WERI-Rb-1 (cell line): ENCODE results near the gene NT5DC1.
A peak's percentile ranks its signal among the peaks of the same experiment; 100 is the strongest.
"Not testable (repeated sequence)": the region's sequence is repeated elsewhere in the genome, so short reads cannot be mapped to it uniquely, and the experiment has no call there.

Experiments
- DNase-seq: peaks from one replicate; pipeline ENCODE4 v3.0.0-alpha.2; 2020
- H3K27ac ChIP-seq: fragments of 250-450 bp; sonication (Bioruptor Pico); 2 replicates; pipeline ENCODE4 v1.5.1; 2020; ENCODE audit warnings: mild to moderate bottlenecking, moderate library complexity
- H3K27me3 ChIP-seq: fragments of 250-450 bp; sonication (Bioruptor Pico); 2 replicates; pipeline ENCODE4 v1.5.1; 2021; ENCODE audit warnings: mild to moderate bottlenecking, low read depth, moderate library complexity; ENCODE audit not compliant: insufficient read depth, severe bottlenecking
- H3K36me3 ChIP-seq: fragments of 250-450 bp; sonication (Bioruptor Pico); 2 replicates; pipeline ENCODE4 v1.5.1; 2020; ENCODE audit warnings: mild to moderate bottlenecking, moderate library complexity
- H3K4me3 ChIP-seq: 2 replicates; pipeline ENCODE4 v1.5.1; 2011; ENCODE audit warnings: low read depth, mild to moderate bottlenecking, control low read depth, low read length
- H3K9me3 ChIP-seq: fragments of 250-450 bp; sonication (Bioruptor Pico); 2 replicates; pipeline ENCODE4 v1.5.1; 2021; ENCODE audit warnings: mild to moderate bottlenecking, moderate library complexity; ENCODE audit not compliant: severe bottlenecking
- TF ChIP-seq, protein P1 (sequence below): IDR thresholded peaks from 2 replicates; pipeline ENCODE4 v1.5.1; 2011; ENCODE audit warnings: low read depth, mild to moderate bottlenecking, control low read depth, inconsistent platforms, low read length

NT5DC1 gene

DNA sequence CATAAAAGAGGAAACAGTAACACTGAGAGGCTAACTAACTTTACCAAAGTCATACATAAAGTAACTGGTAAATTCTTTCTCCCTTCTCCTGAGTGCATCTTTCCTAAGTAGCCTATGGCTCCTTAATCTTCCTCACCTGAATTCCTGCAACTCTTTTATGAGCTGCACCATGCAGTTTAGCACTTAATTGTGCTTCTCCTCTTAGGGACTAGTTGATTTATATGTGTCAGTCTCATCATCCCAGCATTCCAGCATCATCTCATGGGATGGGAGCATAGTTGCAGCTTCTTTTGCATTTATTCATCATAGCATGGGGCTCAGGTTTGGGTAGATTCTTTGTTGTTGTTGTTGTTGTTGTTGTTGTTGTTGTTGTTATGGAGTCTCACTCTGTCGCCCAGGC is 182.5 kb downstream of the NT5DC1 start:
- no peak for DNase-seq
- H3K4me3 ChIP-seq: no peak overlapping the region
- no peaks in the 10 kb centered on the region for H3K27me3 ChIP-seq
- H3K9me3 ChIP-seq: no peaks in the 10 kb centered on the region
- TF ChIP-seq, protein P1, sequence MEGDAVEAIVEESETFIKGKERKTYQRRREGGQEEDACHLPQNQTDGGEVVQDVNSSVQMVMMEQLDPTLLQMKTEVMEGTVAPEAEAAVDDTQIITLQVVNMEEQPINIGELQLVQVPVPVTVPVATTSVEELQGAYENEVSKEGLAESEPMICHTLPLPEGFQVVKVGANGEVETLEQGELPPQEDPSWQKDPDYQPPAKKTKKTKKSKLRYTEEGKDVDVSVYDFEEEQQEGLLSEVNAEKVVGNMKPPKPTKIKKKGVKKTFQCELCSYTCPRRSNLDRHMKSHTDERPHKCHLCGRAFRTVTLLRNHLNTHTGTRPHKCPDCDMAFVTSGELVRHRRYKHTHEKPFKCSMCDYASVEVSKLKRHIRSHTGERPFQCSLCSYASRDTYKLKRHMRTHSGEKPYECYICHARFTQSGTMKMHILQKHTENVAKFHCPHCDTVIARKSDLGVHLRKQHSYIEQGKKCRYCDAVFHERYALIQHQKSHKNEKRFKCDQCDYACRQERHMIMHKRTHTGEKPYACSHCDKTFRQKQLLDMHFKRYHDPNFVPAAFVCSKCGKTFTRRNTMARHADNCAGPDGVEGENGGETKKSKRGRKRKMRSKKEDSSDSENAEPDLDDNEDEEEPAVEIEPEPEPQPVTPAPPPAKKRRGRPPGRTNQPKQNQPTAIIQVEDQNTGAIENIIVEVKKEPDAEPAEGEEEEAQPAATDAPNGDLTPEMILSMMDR: no peak
- H3K36me3 ChIP-seq: peaks cover 14% of the 10 kb centered on the region
- H3K27ac ChIP-seq: no peak overlapping the region

DNA sequence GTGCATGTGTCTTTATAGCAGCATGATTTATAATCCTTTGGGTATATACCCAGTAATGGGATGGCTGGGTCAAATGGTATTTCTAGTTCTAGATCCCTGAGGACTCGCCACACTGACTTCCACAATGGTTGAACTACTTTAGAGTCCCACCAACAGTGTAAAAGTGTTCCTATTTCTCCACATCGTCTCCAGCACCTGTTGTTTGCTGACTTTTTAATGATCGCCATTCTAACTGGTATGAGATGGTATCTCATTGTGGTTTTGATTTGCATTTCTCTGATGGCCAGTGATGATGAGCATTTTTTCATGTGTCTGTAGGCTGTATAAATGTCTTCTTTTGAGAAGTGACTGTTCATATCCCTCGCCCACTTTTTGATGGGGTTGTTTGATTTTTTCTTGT is 184.3 kb downstream of the NT5DC1 start:
- H3K9me3 ChIP-seq, H3K27ac ChIP-seq, H3K27me3 ChIP-seq, DNase-seq, H3K4me3 ChIP-seq, H3K36me3 ChIP-seq: not testable (repeated sequence)

DNA sequence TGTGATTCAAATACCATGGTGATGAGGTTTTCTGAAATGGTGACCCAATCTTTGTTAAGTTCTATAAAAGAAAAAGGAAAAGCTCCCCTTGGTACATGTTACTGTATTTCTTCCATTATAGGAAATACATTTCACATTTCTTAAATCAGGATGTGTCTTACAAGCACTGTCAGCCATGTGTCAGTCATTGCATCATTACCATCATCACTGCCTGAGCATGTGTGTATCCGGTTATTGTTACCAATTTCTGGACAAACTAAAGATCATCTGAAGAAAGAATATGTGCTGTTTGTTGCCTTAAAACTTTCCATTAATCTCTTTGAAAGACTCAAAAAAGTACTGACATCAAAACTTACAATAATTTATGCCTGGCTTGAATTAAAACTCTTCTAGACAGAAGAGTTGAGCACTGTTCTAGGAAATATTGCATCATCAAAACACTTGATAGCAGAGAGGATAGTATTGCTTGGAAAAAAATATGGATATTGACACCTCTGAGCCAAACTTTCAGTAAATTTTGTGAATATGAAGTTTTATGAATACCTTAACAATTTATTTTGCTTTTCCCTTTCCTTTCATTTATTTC is 186.2 kb downstream of the NT5DC1 start:
- Histone ChIP-seq H3K27ac (no peak overlapping the region), H3K9me3 (no peaks in the 10 kb centered on the region), H3K36me3 (no peaks in the 10 kb centered on the region), H3K27me3 (no peaks in the 10 kb centered on the region), H3K4me3 (no peak overlapping the region)
- DNase-seq: no peak
- TF ChIP-seq, protein P1: no peak

DNA sequence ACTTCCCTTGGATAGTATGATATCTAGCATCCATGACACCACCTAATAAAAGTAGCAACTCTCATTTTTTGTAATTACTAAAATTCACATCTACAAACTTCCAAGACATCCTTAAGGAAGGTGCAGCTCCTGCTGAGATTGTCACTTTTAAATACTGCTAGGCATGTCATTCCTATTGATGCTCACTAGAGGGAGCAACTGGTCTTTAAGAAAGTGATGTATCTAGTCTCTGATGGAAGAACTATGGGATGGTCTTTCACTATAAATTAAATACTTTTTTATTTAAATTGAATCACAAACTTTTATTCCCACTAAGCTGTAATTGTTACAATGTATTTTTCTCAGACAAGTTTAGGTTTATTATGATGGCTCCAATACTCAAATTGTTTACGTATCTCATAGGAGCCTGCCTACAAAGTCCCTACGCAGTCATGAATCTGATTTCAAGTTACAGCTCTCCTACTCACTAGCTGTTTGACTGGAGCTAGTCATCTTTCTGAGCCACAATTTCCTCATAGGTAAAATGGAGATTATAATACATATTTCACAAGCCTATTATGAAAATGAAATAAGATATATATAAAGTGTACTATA is 187.1 kb downstream of the NT5DC1 start:
- TF ChIP-seq, protein P1: peak; percentile 58
- no peak overlapping the region for H3K27ac ChIP-seq
- no peak for DNase-seq

DNA sequence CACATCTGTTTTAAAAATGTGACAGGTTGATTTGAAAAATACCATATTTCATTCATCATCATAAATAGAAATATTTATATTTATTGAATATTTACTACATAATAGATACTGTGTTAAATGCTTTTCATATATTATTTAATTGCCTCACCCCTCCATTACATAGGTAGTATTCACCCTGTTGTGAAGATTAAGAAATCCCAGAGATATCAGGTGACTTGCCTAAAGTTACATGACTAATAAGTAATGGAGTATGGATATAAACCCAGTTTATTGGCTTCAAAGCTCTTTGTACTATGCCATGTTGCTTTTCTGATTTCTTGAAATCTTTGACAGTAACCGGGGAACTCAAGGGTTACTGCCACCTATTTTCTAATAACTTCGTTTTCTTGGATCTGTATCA is 189.2 kb downstream of the NT5DC1 start:
- Histone ChIP-seq H3K36me3 (no peaks in the 10 kb centered on the region), H3K9me3 (no peaks in the 10 kb centered on the region), H3K4me3 (no peak overlapping the region), H3K27ac (no peak overlapping the region), H3K27me3 (no peaks in the 10 kb centered on the region)
- DNase-seq: no peak
- TF ChIP-seq, protein P1: no peak

More for the DNA sequence above, 187.1 kb downstream of the NT5DC1 start:
- no peaks in the 10 kb centered on the region for H3K9me3 ChIP-seq
- H3K36me3 ChIP-seq: no peaks in the 10 kb centered on the region
- no peak overlapping the region for H3K4me3 ChIP-seq
- H3K27me3 ChIP-seq: no peaks in the 10 kb centered on the region

DNA sequence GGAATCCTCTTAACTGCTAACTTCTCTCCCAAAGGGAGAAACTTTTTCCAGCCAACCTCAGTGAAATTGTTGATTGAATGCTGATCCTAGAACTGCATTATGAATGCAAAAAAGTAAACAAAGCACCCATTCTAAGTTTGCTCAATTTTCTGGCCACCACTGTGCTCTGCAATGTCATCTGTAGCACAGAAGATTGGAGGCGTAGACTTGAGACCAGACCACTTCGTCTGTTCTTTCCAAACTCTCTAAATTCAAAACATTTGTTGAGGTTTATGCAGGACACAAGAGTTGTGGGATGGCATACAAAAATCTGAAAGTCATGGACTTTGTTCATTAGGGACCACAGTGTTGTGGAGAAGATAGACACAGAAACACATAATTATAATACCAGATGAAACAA is 190.1 kb downstream of the NT5DC1 start:
- Histone ChIP-seq H3K36me3 (no peaks in the 10 kb centered on the region), H3K4me3 (no peak overlapping the region), H3K9me3 (no peaks in the 10 kb centered on the region), H3K27ac (no peak overlapping the region), H3K27me3 (no peaks in the 10 kb centered on the region)
- DNase-seq: no peak
- TF ChIP-seq, protein P1: no peak
